HepG2 (cell line): ENCODE results near the gene SRSF1. TPM values are rescaled to one million over a fixed set of nuclear protein-coding genes. Genes with fewer than 3 reads are reported as not detected.

Source experiments
- ATF7-NPFF ChIP-seq: sonication (generic); formaldehyde crosslinking; IDR thresholded peaks from 2 replicates; pipeline ENCODE4 v1.8.1; 2023; ENCODE audit warnings: mild to moderate bottlenecking, low read depth, missing genetic modification reagents, moderate library complexity
- DZIP1 ChIP-seq: sonication (generic); formaldehyde crosslinking; IDR thresholded peaks from 2 replicates; pipeline ENCODE4 v1.5.0; 2020; ENCODE audit warnings: mild to moderate bottlenecking, missing genetic modification reagents
- FOXO1 ChIP-seq: sonication (generic); formaldehyde crosslinking; IDR thresholded peaks from 2 replicates; pipeline ENCODE4 v1.4.0; 2020; ENCODE audit warnings: missing genetic modification reagents
- KDM2A ChIP-seq: sonication (generic); formaldehyde crosslinking; IDR thresholded peaks from 2 replicates; pipeline ENCODE4 v1.4.0; 2020; ENCODE audit warnings: low read depth, missing genetic modification reagents, borderline replicate concordance
- PRDM4 ChIP-seq: sonication (generic); formaldehyde crosslinking; IDR thresholded peaks from 2 replicates; pipeline ENCODE4 v1.9.0; 2021; ENCODE audit warnings: missing genetic modification reagents, borderline replicate concordance
- ZNF18 ChIP-seq: sonication (generic); formaldehyde crosslinking; IDR thresholded peaks from 2 replicates; pipeline ENCODE4 v1.8.0; 2022; ENCODE audit warnings: mild to moderate bottlenecking, missing genetic modification reagents; ENCODE audit not compliant: insufficient replicate concordance
- ZNF253 ChIP-seq: sonication (generic); formaldehyde crosslinking; IDR thresholded peaks from 2 replicates; pipeline ENCODE4 v1.8.0; 2022; ENCODE audit warnings: mild to moderate bottlenecking, missing genetic modification reagents, borderline replicate concordance
- ZNF263 ChIP-seq: sonication (generic); formaldehyde crosslinking; IDR thresholded peaks from 2 replicates; pipeline ENCODE4 v1.4.0; 2020; ENCODE audit warnings: missing genetic modification reagents
- ZNF557 ChIP-seq: sonication (generic); formaldehyde crosslinking; IDR thresholded peaks from 2 replicates; pipeline ENCODE4 v1.4.0; 2020; ENCODE audit warnings: missing genetic modification reagents
- polyA plus RNA-seq, 8 experiments: library from polyadenylated mRNA; depleted of rRNA in 3 of 8; stranded (reverse) in 7 of 8; unstranded in 1 of 8; fragments of >200 nt; fragmentation: Illumina TruSeq in 4 of 8; extraction: Trizol in 4 of 8; gene quantifications; 2 replicates each; pipeline versions ENCODE4 v1.2.1 to v1.2.3, GENCODE V29; 2011 to 2016; ENCODE audit warnings: low read depth in 4 of 8, missing spikeins in 1 of 8, mixed read lengths in 1 of 8; ENCODE audit not compliant: insufficient read depth in 1 of 8
- total RNA-seq, 5 experiments: library from RNA; depleted of rRNA; stranded (reverse); fragments of >200 nt; fragmentation: Illumina TruSeq; extraction: Trizol; gene quantifications; 2 replicates each; pipeline ENCODE4 v1.2.3, GENCODE V29; 2016; ENCODE audit warnings: low read depth in 1 of 5
- TF ChIP-seq, protein P1 (sequence below): sonication (generic); formaldehyde crosslinking; IDR thresholded peaks from 2 replicates; pipeline ENCODE4 v1.9.0; 2022; ENCODE audit warnings: low read depth, missing genetic modification reagents

The SRSF1 gene
- total and polyA plus RNA-seq, 2 of the 13 experiments (the other 11 are each of a cell fraction or from before 2014, with no cell fraction given): 142 to 445 TPM

DNA sequence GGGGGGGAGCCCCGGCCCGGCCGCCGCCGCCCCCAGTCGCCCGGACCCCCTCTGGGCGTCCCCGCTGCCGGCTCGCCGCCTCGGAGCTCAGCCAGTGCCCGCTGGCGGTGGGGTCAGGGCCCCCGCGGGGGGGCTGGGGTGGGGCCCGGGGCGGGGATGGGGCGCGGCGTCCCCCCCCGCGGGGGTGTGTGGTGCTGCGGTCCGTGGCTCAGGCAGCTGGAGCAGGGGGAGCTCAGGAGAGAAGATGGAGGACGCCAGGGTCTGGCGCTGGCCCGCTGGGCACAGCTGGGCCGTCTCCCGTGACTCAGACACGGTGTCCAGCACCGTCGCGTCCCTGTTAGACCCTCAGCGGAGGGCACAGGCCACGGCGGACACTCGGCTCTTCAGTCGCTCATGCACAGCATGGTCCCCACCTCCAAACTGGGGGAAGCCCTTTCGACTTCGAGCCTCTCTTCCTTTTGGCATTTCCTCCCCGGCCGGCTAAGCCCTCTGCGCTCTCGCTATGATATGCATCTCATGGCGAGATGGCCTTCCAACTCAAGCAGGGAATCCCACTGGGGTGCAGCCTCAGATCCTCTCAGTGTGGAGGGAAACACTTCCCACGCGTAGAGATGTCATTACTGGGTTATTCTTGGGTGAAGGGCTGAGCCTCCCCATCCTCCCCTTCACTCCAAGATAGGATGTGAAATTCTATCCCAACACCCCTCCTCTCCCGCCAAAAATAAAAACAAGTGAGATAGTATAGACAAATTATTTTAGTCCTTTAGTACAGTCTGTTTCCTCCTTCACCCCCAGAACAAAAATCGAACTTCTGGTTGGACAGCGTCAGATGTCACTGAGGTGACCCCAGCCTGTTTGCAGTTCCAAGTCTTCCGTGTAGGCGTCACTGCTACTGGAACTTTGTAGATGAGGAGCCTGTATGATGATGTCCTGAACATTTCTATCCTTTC is 18.5 kb downstream of the SRSF1 start (continued):
- TF ChIP-seq, protein P1, sequence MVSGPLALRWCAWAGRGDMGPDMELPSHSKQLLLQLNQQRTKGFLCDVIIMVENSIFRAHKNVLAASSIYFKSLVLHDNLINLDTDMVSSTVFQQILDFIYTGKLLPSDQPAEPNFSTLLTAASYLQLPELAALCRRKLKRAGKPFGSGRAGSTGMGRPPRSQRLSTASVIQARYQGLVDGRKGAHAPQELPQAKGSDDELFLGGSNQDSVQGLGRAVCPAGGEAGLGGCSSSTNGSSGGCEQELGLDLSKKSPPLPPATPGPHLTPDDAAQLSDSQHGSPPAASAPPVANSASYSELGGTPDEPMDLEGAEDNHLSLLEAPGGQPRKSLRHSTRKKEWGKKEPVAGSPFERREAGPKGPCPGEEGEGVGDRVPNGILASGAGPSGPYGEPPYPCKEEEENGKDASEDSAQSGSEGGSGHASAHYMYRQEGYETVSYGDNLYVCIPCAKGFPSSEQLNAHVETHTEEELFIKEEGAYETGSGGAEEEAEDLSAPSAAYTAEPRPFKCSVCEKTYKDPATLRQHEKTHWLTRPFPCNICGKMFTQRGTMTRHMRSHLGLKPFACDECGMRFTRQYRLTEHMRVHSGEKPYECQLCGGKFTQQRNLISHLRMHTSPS (CRISPR knock-in tag): peak; percentile 66; the same call in 1 of the 2 replicates
- TF ChIP-seq ZNF253: no peak
- TF ChIP-seq DZIP1: no peak
- peak; percentile 33; the same call in 1 of the 2 replicates for TF ChIP-seq FOXO1
- peak; percentile 25 for TF ChIP-seq ZNF18 (CRISPR knock-in tag)
- peak; percentile 36; the same call in 1 of the 2 replicates for TF ChIP-seq ZNF557 (CRISPR knock-in tag)
- no peak for TF ChIP-seq ATF7-NPFF (CRISPR knock-in tag)
- TF ChIP-seq PRDM4 (CRISPR knock-in tag): no peak
- TF ChIP-seq ZNF263 (CRISPR knock-in tag): peak; percentile 32; the same call in 1 of the 2 replicates
- peak; percentile 100 for TF ChIP-seq KDM2A (CRISPR knock-in tag)
